HepG2 (cell line): ENCODE measurements around the gene COL27A1. TPM values are rescaled to one million over a fixed set of nuclear protein-coding genes. Genes with fewer than 3 reads are reported as not detected.

Experiments used
- ATAC-seq: fragments of 200-7000 bp; cut with Tn5 transposase; 3 replicates; pipeline ENCODE4 v1.9.1; 2020; ENCODE audit warnings: mild to moderate bottlenecking, moderate library complexity
- BruUV-seq: library from RNA; stranded (reverse); fragments of 400-500 nt; replicated peaks from 2 replicates; lab custom pipeline; 2021; lab: Mats Ljungman, UMichigan
- CTCF ChIA-PET: fragments of 300-600 bp; formaldehyde crosslinking; extraction: SDS; loops from one replicate; lab custom pipeline; 2021; ENCODE audit warnings: low total read pairs, inconsistent platforms, low intra/inter-chr PET ratio; lab: Yijun Ruan, JAX
- POLR2A ChIA-PET: fragments of 350-600 bp; sonication (Branson Sonifier 250); formaldehyde crosslinking; loops from one replicate; lab custom pipeline; 2020; ENCODE audit warnings: antibody characterized with exemption, inconsistent platforms; lab: Yijun Ruan, JAX
- DNase-seq: peaks from one replicate; pipeline ENCODE4 v3.0.0-alpha.2; 2015; ENCODE audit warnings: low spot score
- FAIRE-seq: peaks from 3 replicates; lab custom pipeline; 2011; peaks lifted over from hg19 to GRCh38; lab: Jason Lieb, UNC
- H2AFZ ChIP-seq: one replicate; pipeline ENCODE4 v1.6.1; 2011; ENCODE audit warnings: low read length, inconsistent platforms
- H3K27ac ChIP-seq: fragments of 300-600 bp; 3 replicates; pipeline ENCODE4 v1.8.0; 2011; ENCODE audit warnings: mixed run types, mild to moderate bottlenecking, mixed read lengths, low read length, inconsistent platforms; ENCODE audit not compliant: insufficient read depth; ENCODE audit errors: extremely low read length
- H3K27me3 ChIP-seq, 2 experiments: fragments of 200-600 bp in 1 of 2; 2 replicates in 1 of 2; 3 replicates in 1 of 2; pipeline versions ENCODE4 v1.6.0 to v1.8.0; 2011; ENCODE audit warnings: low read length in 2 of 2, mild to moderate bottlenecking in 2 of 2, moderate library complexity in 2 of 2, inconsistent platforms in 1 of 2; ENCODE audit not compliant: insufficient read depth in 2 of 2, control insufficient read depth in 1 of 2
- H3K36me3 ChIP-seq, 2 experiments: fragments of 200-600 bp in 1 of 2; replicated peaks in 1 of 2; 2 replicates in 1 of 2; 3 replicates in 1 of 2; pipeline versions ENCODE4 v1.5.1 to v1.8.0; 2011; ENCODE audit warnings: low read length in 2 of 2, inconsistent platforms in 1 of 2; ENCODE audit not compliant: insufficient read depth in 2 of 2, control insufficient read depth in 1 of 2
- H3K4me1 ChIP-seq: 2 replicates; pipeline ENCODE4 v1.5.1; 2012; ENCODE audit warnings: low read length, inconsistent platforms; ENCODE audit not compliant: insufficient read depth
- H3K4me2 ChIP-seq: 2 replicates; pipeline ENCODE4 v1.6.0; 2011; ENCODE audit warnings: low read depth, low read length, inconsistent platforms
- H3K4me3 ChIP-seq, 3 experiments: fragments of 200-600 bp in 1 of 3; sonication (generic), shearing (Covaris generic) in 1 of 3; replicated peaks in 1 of 3; 2 replicates each; pipeline ENCODE4 v1.5.1; 2011 to 2016; ENCODE audit warnings: low read length in 3 of 3, inconsistent platforms in 2 of 3, low read depth in 2 of 3, mild to moderate bottlenecking in 2 of 3, control low read depth in 1 of 3, mixed read lengths in 1 of 3; ENCODE audit not compliant: insufficient read depth in 1 of 3
- H3K79me2 ChIP-seq: one replicate; pipeline ENCODE4 v1.6.1; 2011; ENCODE audit warnings: low read length, inconsistent platforms; ENCODE audit not compliant: insufficient read depth
- H3K9ac ChIP-seq: 2 replicates; pipeline ENCODE4 v1.6.0; 2011; ENCODE audit warnings: mild to moderate bottlenecking, low read depth, low read length, inconsistent platforms; ENCODE audit not compliant: insufficient read depth
- H3K9me3 ChIP-seq: 2 replicates; pipeline ENCODE4 v1.5.1; 2012; ENCODE audit warnings: mild to moderate bottlenecking, low read length
- H4K20me1 ChIP-seq: 2 replicates; pipeline ENCODE4 v1.6.0; 2011; ENCODE audit warnings: inconsistent platforms, mild to moderate bottlenecking, low read length, moderate library complexity; ENCODE audit not compliant: insufficient read depth
- ATF1 ChIP-seq: IDR thresholded peaks from 2 replicates; pipeline ENCODE4 v1.6.1; 2016; ENCODE audit warnings: mild to moderate bottlenecking, control low read depth
- CHCHD3 ChIP-seq: sonication (generic); formaldehyde crosslinking; IDR thresholded peaks from 2 replicates; pipeline ENCODE4 v1.8.0; 2022; ENCODE audit warnings: mild to moderate bottlenecking, missing genetic modification reagents, moderate library complexity
- MAFF ChIP-seq: IDR thresholded peaks from 2 replicates; pipeline ENCODE4 v1.6.1; 2011; ENCODE audit warnings: low read depth, low read length, improper control_type of control experiment
- MAFK ChIP-seq, 2 experiments: IDR thresholded peaks in 1 of 2; conservative IDR thresholded peaks in 1 of 2; 2 replicates each; pipeline ENCODE4 v1.6.1; 2011; ENCODE audit warnings: improper control_type of control experiment in 2 of 2, low read length in 2 of 2
- PCBP2 ChIP-seq: fragments of 200-400 bp; formaldehyde crosslinking; optimal IDR thresholded peaks from 2 replicates; pipeline ENCODE3; 2018; ENCODE audit warnings: low read length, low read depth; ENCODE audit not compliant: poor library complexity, severe bottlenecking
- POLR2G ChIP-seq: fragments of 200-400 bp; formaldehyde crosslinking; IDR thresholded peaks from 2 replicates; pipeline ENCODE4 v1.6.1; 2018; ENCODE audit warnings: mild to moderate bottlenecking, low read depth, low read length, moderate library complexity
- RXRA ChIP-seq: sonication (generic); formaldehyde crosslinking; IDR thresholded peaks from 2 replicates; pipeline ENCODE4 v1.5.1; 2020; ENCODE audit warnings: missing genetic modification reagents
- SYNCRIP ChIP-seq: fragments of 200-400 bp; formaldehyde crosslinking; IDR thresholded peaks from 2 replicates; pipeline ENCODE4 v1.6.1; 2018; ENCODE audit warnings: mild to moderate bottlenecking, low read depth, low read length; ENCODE audit not compliant: insufficient read depth
- ZNF460 ChIP-seq: sonication (generic); formaldehyde crosslinking; IDR thresholded peaks from 2 replicates; pipeline ENCODE4 v1.5.1; 2020; ENCODE audit warnings: missing genetic modification reagents, mild to moderate bottlenecking, borderline replicate concordance
- WGBS: methylation state at CpG from one replicate; pipeline ENCODE4 v1.1.6; 2017; ENCODE audit warnings: low lambda C conversion rate; 5-methylcytosine and 5-hydroxymethylcytosine counted together
- in situ Hi-C: cut with HindIII; loops from 2 replicates; pipeline ENCODE4 v1.10.0; 2017; ENCODE audit warnings: low pct_unique_long_range_greater_than_20kb; ENCODE audit not compliant: extremely low pct_ligation_motif_present
- intact Hi-C: fragments of 100-400 bp; cut with micrococcal nuclease; formaldehyde crosslinking; loops from one replicate; pipeline ENCODE4 v1.10.0; 2022; ENCODE audit not compliant: unreplicated experiment
- polyA plus RNA-seq, 8 experiments: library from polyadenylated mRNA; depleted of rRNA in 3 of 8; stranded (reverse) in 7 of 8; unstranded in 1 of 8; fragments of >200 nt; fragmentation: Illumina TruSeq in 4 of 8; extraction: Trizol in 4 of 8; gene quantifications; 2 replicates each; pipeline versions ENCODE4 v1.2.1 to v1.2.3, GENCODE V29; 2011 to 2016; ENCODE audit warnings: low read depth in 4 of 8, missing spikeins in 1 of 8, mixed read lengths in 1 of 8; ENCODE audit not compliant: insufficient read depth in 1 of 8
- total RNA-seq, 5 experiments: library from RNA; depleted of rRNA; stranded (reverse); fragments of >200 nt; fragmentation: Illumina TruSeq; extraction: Trizol; gene quantifications; 2 replicates each; pipeline ENCODE4 v1.2.3, GENCODE V29; 2016; ENCODE audit warnings: low read depth in 1 of 5

The COL27A1 gene
- total and polyA plus RNA-seq, 2 of the 13 experiments (the other 11 are each of a cell fraction or from before 2014, with no cell fraction given), result 71.3 to 89.1 TPM

GRCh38 chr9:114285166-114285867 is 130.0 kb downstream of the COL27A1 start (continued):
- TF ChIP-seq MAFK (conservative IDR thresholded peaks at IDR 0.05 in 1 of 2, IDR thresholded peaks at IDR 0.05 in 1 of 2; ENCODE audit: low read length in 2 of 2) (peak; percentile 90 to 93), ATF1 (CRISPR knock-in tag) (no peak), RXRA (no peak), MAFF (peak; percentile 89), ZNF460 (CRISPR knock-in tag) (no peak), PCBP2 (no peak), SYNCRIP (no peak)

GRCh38 chr9:114286146-114286679 is 130.9 kb downstream of the COL27A1 start:
- ATAC-seq (no peak), DNase-seq (no peak), FAIRE-seq (no peak)
- Histone ChIP-seq H3K27ac (no peak overlapping the region), H3K4me1 (no peaks in the 10 kb centered on the region), H3K9me3 (no peaks in the 10 kb centered on the region), H3K79me2 (no peaks in the 10 kb centered on the region), H3K4me3 (no peak overlapping the region), H4K20me1 (no peaks in the 10 kb centered on the region), H3K4me2 (no peak overlapping the region), H3K36me3 (peaks cover 50 to 83% of the 10 kb centered on the region in 2 experiments), H2AFZ (no peak overlapping the region), H3K27me3 (no peaks in the 10 kb centered on the region), H3K9ac (no peak overlapping the region)
- BruUV-seq, result no TSS peak
- intact Hi-C loops, result no loop called here
- TF ChIP-seq POLR2G (peak; percentile 22; the same call in 1 of the 2 replicates), CHCHD3 (CRISPR knock-in tag) (no peak)
- WGBS, result 97% methylated on average over 10 of the region's 10 CpGs
- ChIA-PET POLR2A (interaction anchor here (1.2 kb wide), 1 partner anchor 204 kb away, joined by 4 read pairs; no protein-coding TSS in a partner anchor), CTCF (no interaction called here)
- in situ Hi-C loops, result no loop called here
